Measurements from ENCODE around the gene COX7A2L.
"Not testable (repeated sequence)": the region's sequence is repeated elsewhere in the genome, so short reads cannot be mapped to it uniquely, and the experiment has no call there.

Gene COX7A2L

GRCh38 chr2:42337356-42337820, 23.6 kb downstream of the COX7A2L start:
- Histone ChIP-seq H3K36me3 (ENCODE audit: control insufficient read depth, insufficient read depth, low read length) (peaks cover 12% of the 10 kb centered on the region), H2BK5ac (ENCODE audit: low read length) (no peak overlapping the region), H2BK120ac (ENCODE audit: low read depth, low read length) (no peak overlapping the region), H3K56ac (ENCODE audit: low read length) (no peak overlapping the region), H4K5ac (ENCODE audit: low read length) (no peak overlapping the region), H3K79me1 (ENCODE audit: low read length) (peaks cover 11% of the 10 kb centered on the region), H3K4me1 (ENCODE audit: control insufficient read depth, low read depth, low read length) (no peaks in the 10 kb centered on the region), H3K4ac (ENCODE audit: low read depth, low read length) (no peak overlapping the region), H4K8ac (ENCODE audit: low read depth, low read length) (no peak overlapping the region), H3K23ac (ENCODE audit: low read length) (no peak overlapping the region), H3K9ac (ENCODE audit: low read length) (no peak overlapping the region), H3K27me3 (ENCODE audit: insufficient read depth, low read length, poor library complexity) (no peaks in the 10 kb centered on the region), H3K79me2 (ENCODE audit: control insufficient read depth, insufficient read depth, low read length) (no peaks in the 10 kb centered on the region), H3K18ac (ENCODE audit: low read length) (no peak overlapping the region), H3K4me3 (ENCODE audit: low read length) (no peak overlapping the region), H2BK15ac (replicated peaks; ENCODE audit: low read depth) (no peak overlapping the region), H3K4me2 (ENCODE audit: low read length) (no peak overlapping the region), H3K27ac (ENCODE audit: low read depth, low read length) (no peak overlapping the region), H2AK5ac (ENCODE audit: low read length) (no peak overlapping the region)
- no CpG with 5 or more reads among the region's 5 CpGs for WGBS (ENCODE audit: extremely low coverage, insufficient coverage, low lambda C conversion rate)
- DNase-seq, result peak; percentile 22

GRCh38 chr2:42336361-42336965, 24.6 kb downstream of the COX7A2L start:
- Histone ChIP-seq H2BK15ac (replicated peaks; ENCODE audit: low read depth) (no peak overlapping the region), H3K4me2 (ENCODE audit: low read length) (no peak overlapping the region), H4K8ac (ENCODE audit: low read depth, low read length) (no peak overlapping the region), H2BK120ac (ENCODE audit: low read depth, low read length) (no peak overlapping the region), H3K4ac (ENCODE audit: low read depth, low read length) (no peak overlapping the region), H3K27ac (ENCODE audit: low read depth, low read length) (no peak overlapping the region), H3K36me3 (ENCODE audit: control insufficient read depth, insufficient read depth, low read length) (peaks cover 12% of the 10 kb centered on the region), H2BK5ac (ENCODE audit: low read length) (no peak overlapping the region), H4K5ac (ENCODE audit: low read length) (no peak overlapping the region), H3K79me1 (ENCODE audit: low read length) (peaks cover 8% of the 10 kb centered on the region), H3K9ac (ENCODE audit: low read length) (no peak overlapping the region), H3K79me2 (ENCODE audit: control insufficient read depth, insufficient read depth, low read length) (no peaks in the 10 kb centered on the region), H3K4me1 (ENCODE audit: control insufficient read depth, low read depth, low read length) (no peaks in the 10 kb centered on the region), H3K23ac (ENCODE audit: low read length) (no peak overlapping the region), H3K27me3 (ENCODE audit: insufficient read depth, low read length, poor library complexity) (no peaks in the 10 kb centered on the region), H3K56ac (ENCODE audit: low read length) (no peak overlapping the region), H2AK5ac (ENCODE audit: low read length) (no peak overlapping the region), H3K18ac (ENCODE audit: low read length) (no peak overlapping the region), H3K4me3 (ENCODE audit: low read length) (no peak overlapping the region)
- no CpG with 5 or more reads among the region's 9 CpGs for WGBS (ENCODE audit: extremely low coverage, insufficient coverage, low lambda C conversion rate)
- no peak for DNase-seq

- WGBS (ENCODE audit: extremely low coverage, insufficient coverage, low lambda C conversion rate), result no CpG with 5 or more reads among the region's 10 CpGs
- H3K18ac ChIP-seq (ENCODE audit: low read length), result no peak overlapping the region
These were observed 25.4 kb downstream of the COX7A2L start for GRCh38 chr2:42335514-42336104.

DNA sequence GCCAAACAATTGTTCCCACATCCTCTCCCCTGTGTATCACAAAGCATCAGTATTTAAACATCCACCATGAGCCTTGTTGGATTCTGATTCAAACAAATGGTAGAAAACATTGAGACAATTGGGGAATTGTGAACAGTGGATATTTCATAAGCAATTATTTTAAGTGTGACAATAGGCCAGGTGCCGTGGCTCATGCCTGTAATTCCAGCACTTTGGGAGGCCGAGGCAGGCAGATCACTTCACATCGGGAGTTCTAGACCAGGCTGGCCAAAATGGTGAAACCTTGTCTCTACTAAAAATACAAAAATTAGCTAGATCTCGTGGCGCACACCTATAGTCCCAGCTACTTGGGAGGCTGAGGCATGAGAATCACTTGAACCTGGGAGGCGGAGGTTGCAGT, 26.2 kb downstream of the COX7A2L start:
- not testable (repeated sequence) for H4K5ac ChIP-seq (ENCODE audit: low read length); H2AK5ac ChIP-seq (ENCODE audit: low read length); H3K79me1 ChIP-seq (ENCODE audit: low read length); H3K79me2 ChIP-seq (ENCODE audit: control insufficient read depth, insufficient read depth, low read length); H4K8ac ChIP-seq (ENCODE audit: low read depth, low read length); H2BK120ac ChIP-seq (ENCODE audit: low read depth, low read length); H3K18ac ChIP-seq (ENCODE audit: low read length); H3K56ac ChIP-seq (ENCODE audit: low read length); H3K4me2 ChIP-seq (ENCODE audit: low read length); H3K27ac ChIP-seq (ENCODE audit: low read depth, low read length); H3K4me3 ChIP-seq (ENCODE audit: low read length); H3K9ac ChIP-seq (ENCODE audit: low read length); DNase-seq; H2BK5ac ChIP-seq (ENCODE audit: low read length); H2BK15ac ChIP-seq (replicated peaks; ENCODE audit: low read depth); H3K27me3 ChIP-seq (ENCODE audit: insufficient read depth, low read length, poor library complexity); H3K23ac ChIP-seq (ENCODE audit: low read length); H3K4ac ChIP-seq (ENCODE audit: low read depth, low read length); H3K4me1 ChIP-seq (ENCODE audit: control insufficient read depth, low read depth, low read length)
- WGBS (ENCODE audit: extremely low coverage, insufficient coverage, low lambda C conversion rate), result no CpG with 5 or more reads among the region's 6 CpGs
- H3K36me3 ChIP-seq (ENCODE audit: control insufficient read depth, insufficient read depth, low read length), result peaks cover 14% of the 10 kb centered on the region

More at GRCh38 chr2:42335514-42336104, 25.4 kb downstream of the COX7A2L start:
- no peak overlapping the region for H3K9ac ChIP-seq (ENCODE audit: low read length)
- no peak for DNase-seq
- H3K79me2 ChIP-seq (ENCODE audit: control insufficient read depth, insufficient read depth, low read length), result no peaks in the 10 kb centered on the region
- no peak overlapping the region for H2BK5ac ChIP-seq (ENCODE audit: low read length)
- H3K4ac ChIP-seq (ENCODE audit: low read depth, low read length), result no peak overlapping the region
- H3K23ac ChIP-seq (ENCODE audit: low read length), result no peak overlapping the region
- H3K79me1 ChIP-seq (ENCODE audit: low read length), result peaks cover 5% of the 10 kb centered on the region
- H3K27ac ChIP-seq (ENCODE audit: low read depth, low read length), result no peak overlapping the region
- H3K4me2 ChIP-seq (ENCODE audit: low read length), result no peak overlapping the region
- H3K36me3 ChIP-seq (ENCODE audit: control insufficient read depth, insufficient read depth, low read length), result peaks cover 12% of the 10 kb centered on the region
- H3K4me3 ChIP-seq (ENCODE audit: low read length), result no peak overlapping the region
- no peak overlapping the region for H2AK5ac ChIP-seq (ENCODE audit: low read length)
- no peaks in the 10 kb centered on the region for H3K4me1 ChIP-seq (ENCODE audit: control insufficient read depth, low read depth, low read length)
- H4K5ac ChIP-seq (ENCODE audit: low read length), result no peak overlapping the region
- no peak overlapping the region for H4K8ac ChIP-seq (ENCODE audit: low read depth, low read length)
- H3K27me3 ChIP-seq (ENCODE audit: insufficient read depth, low read length, poor library complexity), result no peaks in the 10 kb centered on the region
- H2BK15ac ChIP-seq (replicated peaks; ENCODE audit: low read depth), result no peak overlapping the region
- no peak overlapping the region for H3K56ac ChIP-seq (ENCODE audit: low read length)
- no peak overlapping the region for H2BK120ac ChIP-seq (ENCODE audit: low read depth, low read length)

DNA sequence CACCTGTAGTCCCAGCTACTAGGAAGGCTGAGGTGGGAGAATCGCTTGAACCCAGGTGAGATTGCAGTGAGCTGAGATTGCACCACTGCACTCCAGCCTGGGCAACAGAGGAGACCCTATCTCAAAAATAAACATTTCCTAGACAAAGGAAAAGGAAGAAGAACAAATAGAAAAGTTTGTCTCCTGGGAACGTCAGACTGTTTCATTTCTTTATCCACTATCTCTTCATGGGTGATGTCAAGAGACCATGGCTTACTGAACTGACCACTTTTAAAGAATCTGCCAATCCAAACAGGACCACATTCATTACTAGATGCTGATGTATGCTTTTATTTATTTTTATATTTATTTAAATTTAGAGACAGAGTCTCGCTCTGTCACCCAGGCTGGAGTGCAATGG, 26.8 kb downstream of the COX7A2L start:
- Histone ChIP-seq H3K4ac (ENCODE audit: low read depth, low read length) (no peak overlapping the region), H2BK5ac (ENCODE audit: low read length) (no peak overlapping the region), H3K79me1 (ENCODE audit: low read length) (peaks cover 5% of the 10 kb centered on the region), H2BK15ac (replicated peaks; ENCODE audit: low read depth) (no peak overlapping the region), H3K36me3 (ENCODE audit: control insufficient read depth, insufficient read depth, low read length) (peaks cover 16% of the 10 kb centered on the region), H3K18ac (ENCODE audit: low read length) (no peak overlapping the region), H2AK5ac (ENCODE audit: low read length) (no peak overlapping the region), H3K56ac (ENCODE audit: low read length) (no peak overlapping the region), H2BK120ac (ENCODE audit: low read depth, low read length) (no peak overlapping the region), H3K27me3 (ENCODE audit: insufficient read depth, low read length, poor library complexity) (no peaks in the 10 kb centered on the region), H3K23ac (ENCODE audit: low read length) (no peak overlapping the region), H3K4me1 (ENCODE audit: control insufficient read depth, low read depth, low read length) (no peaks in the 10 kb centered on the region), H4K5ac (ENCODE audit: low read length) (no peak overlapping the region), H3K4me3 (ENCODE audit: low read length) (no peak overlapping the region), H3K79me2 (ENCODE audit: control insufficient read depth, insufficient read depth, low read length) (no peaks in the 10 kb centered on the region), H3K9ac (ENCODE audit: low read length) (no peak overlapping the region), H3K27ac (ENCODE audit: low read depth, low read length) (no peak overlapping the region), H4K8ac (ENCODE audit: low read depth, low read length) (no peak overlapping the region), H3K4me2 (ENCODE audit: low read length) (no peak overlapping the region)
- no peak for DNase-seq
- no CpG with 5 or more reads among the region's 3 CpGs for WGBS (ENCODE audit: extremely low coverage, insufficient coverage, low lambda C conversion rate)

- no peak overlapping the region for H2BK5ac ChIP-seq (ENCODE audit: low read length)
- H3K4me3 ChIP-seq (ENCODE audit: low read length), result no peak overlapping the region
- no peaks in the 10 kb centered on the region for H3K4me1 ChIP-seq (ENCODE audit: control insufficient read depth, low read depth, low read length)
- H2BK15ac ChIP-seq (replicated peaks; ENCODE audit: low read depth), result no peak overlapping the region
- no peak overlapping the region for H2AK5ac ChIP-seq (ENCODE audit: low read length)
- no peak overlapping the region for H3K18ac ChIP-seq (ENCODE audit: low read length)
- H4K8ac ChIP-seq (ENCODE audit: low read depth, low read length), result no peak overlapping the region
- H3K4ac ChIP-seq (ENCODE audit: low read depth, low read length), result no peak overlapping the region
- H4K5ac ChIP-seq (ENCODE audit: low read length), result no peak overlapping the region
- H3K4me2 ChIP-seq (ENCODE audit: low read length), result no peak overlapping the region
- no peak overlapping the region for H3K9ac ChIP-seq (ENCODE audit: low read length)
- peaks cover 19% of the 10 kb centered on the region for H3K36me3 ChIP-seq (ENCODE audit: control insufficient read depth, insufficient read depth, low read length)
- peaks cover 5% of the 10 kb centered on the region for H3K79me1 ChIP-seq (ENCODE audit: low read length)
- no peak overlapping the region for H2BK120ac ChIP-seq (ENCODE audit: low read depth, low read length)
- no peak overlapping the region for H3K23ac ChIP-seq (ENCODE audit: low read length)
- DNase-seq, result no peak
- no peak overlapping the region for H3K27ac ChIP-seq (ENCODE audit: low read depth, low read length)
- no peaks in the 10 kb centered on the region for H3K27me3 ChIP-seq (ENCODE audit: insufficient read depth, low read length, poor library complexity)
- no peak overlapping the region for H3K56ac ChIP-seq (ENCODE audit: low read length)
- no CpG with 5 or more reads among the region's 4 CpGs for WGBS (ENCODE audit: extremely low coverage, insufficient coverage, low lambda C conversion rate)
- H3K79me2 ChIP-seq (ENCODE audit: control insufficient read depth, insufficient read depth, low read length), result no peaks in the 10 kb centered on the region
These were observed 27.4 kb downstream of the COX7A2L start for GRCh38 chr2:42333579-42333978.
